Kidney (tissue), 14 donors: ENCODE measurements around the gene RUVBL1. TPM values are rescaled to one million over a fixed set of nuclear protein-coding genes. Genes with fewer than 3 reads are reported as not detected.

ENCODE experiments used
- DNase-seq, 5 donors: peaks; one replicate each; pipeline ENCODE4 v3.0.0-alpha.2; 2013 to 2020
- FAIRE-seq: peaks from 2 replicates; lab custom pipeline; 2012; peaks lifted over from hg19 to GRCh38; lab: Jason Lieb, UNC
- H3K27ac ChIP-seq, 2 donors: one replicate each; pipeline ENCODE4 v1.7.0; 2013; ENCODE audit warnings: low read depth in 2 of 2, low read length in 2 of 2, inconsistent platforms in 1 of 2
- H3K27me3 ChIP-seq: one replicate; pipeline ENCODE4 v1.7.1; 2013; ENCODE audit warnings: low read length, inconsistent platforms; ENCODE audit not compliant: control insufficient read depth, insufficient read depth
- H3K36me3 ChIP-seq, 3 donors: one replicate each; pipeline versions ENCODE4 v1.7.0 to v1.7.1; 2013; ENCODE audit warnings: low read length in 3 of 3, control low read depth in 1 of 3, inconsistent platforms in 1 of 3; ENCODE audit not compliant: insufficient read depth in 3 of 3, control insufficient read depth in 2 of 3
- H3K4me1 ChIP-seq, 3 donors: one replicate each; pipeline versions ENCODE4 v1.7.0 to v1.7.1; 2013; ENCODE audit warnings: low read length in 3 of 3, inconsistent platforms in 1 of 3, low read depth in 1 of 3; ENCODE audit not compliant: control insufficient read depth in 2 of 3, insufficient read depth in 2 of 3
- H3K4me3 ChIP-seq, 3 donors: one replicate each; pipeline versions ENCODE4 v1.7.0 to v1.8.1; 2013; ENCODE audit warnings: low read length in 3 of 3, control low read depth in 1 of 3, inconsistent platforms in 1 of 3
- H3K9ac ChIP-seq, 3 donors: one replicate each; pipeline versions ENCODE4 v1.7.0 to v1.7.1; 2013; ENCODE audit warnings: low read length in 3 of 3, control low read depth in 1 of 3, inconsistent platforms in 1 of 3
- H3K9me3 ChIP-seq, 3 donors: one replicate each; pipeline versions ENCODE4 v1.7.0 to v1.7.1; 2013; ENCODE audit warnings: low read length in 3 of 3, control low read depth in 1 of 3, inconsistent platforms in 1 of 3; ENCODE audit not compliant: control insufficient read depth in 2 of 3, insufficient read depth in 1 of 3
- intact Hi-C: fragments of 100-400 bp; cut with DNase I; formaldehyde crosslinking; loops from one replicate; pipeline ENCODE4 v1.11.1; 2022
- polyA plus RNA-seq: library from polyadenylated mRNA; stranded (reverse); fragments of 350-450 nt; fragmentation: Illumina TruSeq; extraction: RNeasy Lipid Tissue Mini Kit (QIAGEN cat#74804); gene quantifications from one replicate; pipeline ENCODE4 v1.2.3, GENCODE V29; 2014; ENCODE audit warnings: low read depth, low replicate concordance; ENCODE audit not compliant: insufficient read depth
- total RNA-seq: library from RNA; stranded (reverse); fragmentation: NEBNext Ultra II Directional; extraction: Animal tissue kit (Norgen Biotek cat#: 25700); gene quantifications from one replicate; pipeline ENCODE4 v1.2.1, GENCODE V29; 2021
- TF ChIP-seq, protein P1 (sequence below): IDR thresholded peaks from 3 replicates; pipeline ENCODE4 v1.5.1; 2012; ENCODE audit warnings: mild to moderate bottlenecking, moderate library complexity, borderline replicate concordance; ENCODE audit not compliant: insufficient read depth; ENCODE audit errors: extremely low read depth
- donor health status: control.
- donor health status: control.
- donor health status: control.
- donor health status: control.
- donor health status: control.
- donor health status: DM: yes; HTN: yes; CAD: no.
- donor health status: Normal renal cell carcinoma (clear cell type).

The RUVBL1 gene
- total and polyA plus RNA-seq, 2 donors from 2014 or later = 32.7 to 41.9 TPM

DNA sequence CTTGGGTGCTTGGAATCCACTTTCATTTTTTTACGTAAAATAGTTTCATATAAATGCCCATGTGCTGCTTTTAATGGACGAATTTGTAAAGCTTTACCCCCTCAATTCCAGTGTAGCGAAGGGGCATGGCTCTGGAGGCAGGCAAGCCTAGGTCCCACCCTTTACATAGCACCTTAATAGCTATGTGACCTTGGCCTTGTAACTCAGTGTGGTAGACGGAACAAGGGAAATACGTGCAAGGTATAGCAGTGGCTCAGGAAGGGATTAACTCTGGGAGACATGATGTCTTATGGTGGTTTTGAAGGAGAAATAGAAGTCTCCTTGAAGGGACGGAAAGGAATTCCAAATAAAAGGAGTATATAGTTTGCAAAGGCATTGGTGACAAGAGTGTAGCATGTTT is 70.0 kb downstream of the RUVBL1 start:
- Histone ChIP-seq H3K36me3 (peaks cover 7 to 21% (median 8%) of the 10 kb centered on the region in 3 donors), H3K4me3 (peak overlapping the region; percentile 2 to 72 (median 26)), H3K9me3 (no peaks in the 10 kb centered on the region), H3K27me3 (no peaks in the 10 kb centered on the region), H3K4me1 (peaks cover 0 to 30% (median 25%) of the 10 kb centered on the region in 3 donors), H3K9ac (peak overlapping the region in 2 of 3 donors; percentile 5 to 68), H3K27ac (no peak overlapping the region)
- TF ChIP-seq, protein P1, sequence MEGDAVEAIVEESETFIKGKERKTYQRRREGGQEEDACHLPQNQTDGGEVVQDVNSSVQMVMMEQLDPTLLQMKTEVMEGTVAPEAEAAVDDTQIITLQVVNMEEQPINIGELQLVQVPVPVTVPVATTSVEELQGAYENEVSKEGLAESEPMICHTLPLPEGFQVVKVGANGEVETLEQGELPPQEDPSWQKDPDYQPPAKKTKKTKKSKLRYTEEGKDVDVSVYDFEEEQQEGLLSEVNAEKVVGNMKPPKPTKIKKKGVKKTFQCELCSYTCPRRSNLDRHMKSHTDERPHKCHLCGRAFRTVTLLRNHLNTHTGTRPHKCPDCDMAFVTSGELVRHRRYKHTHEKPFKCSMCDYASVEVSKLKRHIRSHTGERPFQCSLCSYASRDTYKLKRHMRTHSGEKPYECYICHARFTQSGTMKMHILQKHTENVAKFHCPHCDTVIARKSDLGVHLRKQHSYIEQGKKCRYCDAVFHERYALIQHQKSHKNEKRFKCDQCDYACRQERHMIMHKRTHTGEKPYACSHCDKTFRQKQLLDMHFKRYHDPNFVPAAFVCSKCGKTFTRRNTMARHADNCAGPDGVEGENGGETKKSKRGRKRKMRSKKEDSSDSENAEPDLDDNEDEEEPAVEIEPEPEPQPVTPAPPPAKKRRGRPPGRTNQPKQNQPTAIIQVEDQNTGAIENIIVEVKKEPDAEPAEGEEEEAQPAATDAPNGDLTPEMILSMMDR = no peak
- intact Hi-C loops = no loop called here
- DNase-seq (no peak), FAIRE-seq (no peak)

DNA sequence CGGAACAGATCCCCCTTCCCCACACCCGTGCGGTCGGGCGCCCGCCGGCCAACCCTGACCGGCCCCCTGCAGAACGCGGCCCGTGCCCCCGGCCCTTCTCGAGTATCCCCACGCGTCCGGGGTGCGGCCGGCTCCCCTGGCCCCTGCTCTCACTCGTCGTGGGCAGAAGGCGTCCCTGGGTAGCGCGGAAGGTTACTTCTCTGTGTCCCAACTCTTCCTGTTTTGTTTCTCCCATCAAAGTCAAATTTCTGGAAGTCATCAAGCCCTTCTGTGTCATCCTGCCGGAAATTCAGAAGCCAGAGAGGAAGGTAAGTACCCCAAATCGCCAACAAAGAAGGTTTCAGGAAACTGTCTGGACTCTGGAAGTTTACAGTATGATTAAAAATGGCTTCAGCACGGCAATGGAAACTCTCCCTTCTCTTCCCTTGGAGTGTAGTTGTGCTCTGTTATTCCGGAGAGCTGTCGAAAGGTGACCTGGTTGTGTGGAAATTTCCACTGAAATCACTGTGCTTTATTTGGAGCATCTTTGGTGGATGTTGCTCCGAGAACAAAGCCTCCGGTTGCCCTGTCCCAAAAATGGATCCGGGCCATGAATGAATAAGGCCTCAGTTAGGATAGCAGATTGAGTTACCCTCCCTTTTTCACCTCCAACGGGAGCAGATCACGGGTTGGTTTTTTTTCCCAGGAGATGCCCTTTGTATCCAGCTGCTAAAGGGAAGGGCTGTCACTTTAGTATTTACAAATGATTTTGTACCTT is 70.8 kb downstream of the RUVBL1 start:
- H3K27me3 ChIP-seq = no peaks in the 10 kb centered on the region
- H3K27ac ChIP-seq = peak overlapping the region; percentile 83
- FAIRE-seq = no peak
- H3K9ac ChIP-seq = peak overlapping the region; percentile 44 to 86 (median 68)
- no peaks in the 10 kb centered on the region for H3K9me3 ChIP-seq
- TF ChIP-seq, protein P1 = no peak
- peak in 2 of 5 donors; percentile 41 to 50 for DNase-seq
- peaks cover 0 to 30% (median 25%) of the 10 kb centered on the region in 3 donors for H3K4me1 ChIP-seq
- H3K36me3 ChIP-seq = peaks cover 3 to 18% (median 8%) of the 10 kb centered on the region in 3 donors
- H3K4me3 ChIP-seq = peak overlapping the region; percentile 72 to 99 (median 90)
- intact Hi-C loops = no loop called here

DNA sequence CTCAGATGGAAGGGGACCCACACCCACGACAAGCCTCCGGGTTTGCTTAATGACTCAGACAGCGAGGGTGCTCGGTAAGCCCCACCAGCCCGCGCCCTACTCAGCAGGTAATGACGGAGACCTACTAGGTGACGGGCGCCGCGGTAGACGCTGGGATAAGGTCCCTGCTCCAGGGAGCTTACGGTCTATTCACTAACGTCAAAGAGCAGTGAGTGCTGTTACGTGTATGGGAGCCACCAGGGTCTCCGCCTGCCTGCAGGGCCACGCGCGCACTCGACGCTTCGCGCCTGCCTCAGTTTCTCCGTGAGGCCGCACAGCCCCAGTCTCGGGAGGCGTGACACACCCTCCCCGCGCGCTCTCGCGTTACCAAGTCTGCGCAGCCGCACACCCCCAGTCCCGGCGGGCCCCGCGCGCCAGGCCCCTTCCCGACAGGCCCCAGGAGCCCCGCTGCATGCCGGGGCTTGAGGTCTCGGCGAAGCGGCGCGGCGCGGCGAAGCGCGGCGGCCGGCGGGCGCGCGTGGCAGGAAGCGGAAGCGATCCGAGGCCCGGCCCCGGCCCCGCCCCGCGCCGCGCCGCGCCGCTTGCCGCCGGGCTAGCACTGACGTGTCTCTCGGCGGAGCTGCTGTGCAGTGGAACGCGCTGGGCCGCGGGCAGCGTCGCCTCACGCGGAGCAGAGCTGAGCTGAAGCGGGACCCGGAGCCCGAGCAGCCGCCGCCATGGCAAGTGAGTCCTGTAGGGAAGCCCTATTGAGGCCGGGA is 71.6 kb downstream of the RUVBL1 start, which contains the start of gene SEC61A1:
Gene SEC61A1, plus strand, starts transcription at position 601 of the 758 bp plus-strand sequence. Its CDS starts 116 bp downstream, at position 717.
- intact Hi-C loops = no loop called here
- Histone ChIP-seq H3K9me3 (no peaks in the 10 kb centered on the region), H3K36me3 (peaks cover 0 to 15% (median 8%) of the 10 kb centered on the region in 3 donors), H3K9ac (peak within 1 kb of the TSS; percentile 92 to 99 (median 95)), H3K27me3 (no peaks in the 10 kb centered on the region), H3K4me1 (peaks cover 0 to 30% (median 25%) of the 10 kb centered on the region in 3 donors), H3K27ac (peak within 1 kb of the TSS; percentile 83), H3K4me3 (peak within 1 kb of the TSS; percentile 95 to 99 (median 95))
- DNase-seq (peak; percentile 96 to 99 (median 97)), FAIRE-seq (no peak)
- TF ChIP-seq, protein P1 = no peak
